WTC11 (cell line): Measurements from ENCODE around the gene TEAD1.

Source experiments
- JUN ChIP-seq: sonication (generic); formaldehyde crosslinking; IDR thresholded peaks from 2 replicates; pipeline ENCODE4 v1.8.0; 2023; ENCODE audit warnings: mild to moderate bottlenecking, missing genetic modification reagents
- KAT7 ChIP-seq: sonication (generic); formaldehyde crosslinking; IDR thresholded peaks from 2 replicates; pipeline ENCODE4 v1.8.1; 2023; ENCODE audit warnings: missing genetic modification reagents, mild to moderate bottlenecking, borderline replicate concordance
- TF ChIP-seq, protein P1 (sequence below): fragments of 200-600 bp; IDR thresholded peaks from 2 replicates; pipeline ENCODE4 v1.8.0; 2022; ENCODE audit warnings: antibody characterized with exemption

DNA sequence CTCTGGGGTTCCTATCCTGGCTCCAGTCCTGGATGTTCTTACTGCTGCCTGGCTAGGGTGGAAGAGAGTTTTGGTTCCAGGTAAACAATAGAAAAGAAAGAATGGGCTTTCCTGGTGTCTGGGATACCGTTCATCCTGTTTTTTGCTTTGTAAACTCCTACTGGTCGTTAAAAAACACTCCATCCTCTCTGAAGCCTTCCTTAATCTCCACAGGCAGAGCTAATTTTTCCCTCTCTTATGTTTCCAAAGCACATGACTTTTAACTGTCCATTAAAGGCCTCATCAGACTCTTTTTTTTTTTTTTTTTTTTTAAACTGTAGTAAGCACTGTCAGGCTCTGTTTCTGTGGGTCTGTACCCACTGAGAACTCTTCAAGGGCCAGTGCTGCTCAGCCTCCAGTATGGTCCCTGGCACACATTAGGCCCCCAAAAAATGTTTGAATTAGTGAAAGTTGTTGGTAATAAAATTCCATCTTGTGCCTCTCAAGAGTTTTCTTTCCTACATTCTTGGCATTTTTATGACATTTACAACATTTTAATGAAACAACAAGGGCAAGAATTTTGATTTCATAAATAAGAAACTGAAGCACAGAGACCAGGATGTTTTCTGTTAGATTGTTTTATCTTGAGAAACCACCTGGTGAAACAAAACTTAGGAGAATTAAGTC lies 104.2 kb downstream of the TEAD1 start:
- TF ChIP-seq, protein P1, sequence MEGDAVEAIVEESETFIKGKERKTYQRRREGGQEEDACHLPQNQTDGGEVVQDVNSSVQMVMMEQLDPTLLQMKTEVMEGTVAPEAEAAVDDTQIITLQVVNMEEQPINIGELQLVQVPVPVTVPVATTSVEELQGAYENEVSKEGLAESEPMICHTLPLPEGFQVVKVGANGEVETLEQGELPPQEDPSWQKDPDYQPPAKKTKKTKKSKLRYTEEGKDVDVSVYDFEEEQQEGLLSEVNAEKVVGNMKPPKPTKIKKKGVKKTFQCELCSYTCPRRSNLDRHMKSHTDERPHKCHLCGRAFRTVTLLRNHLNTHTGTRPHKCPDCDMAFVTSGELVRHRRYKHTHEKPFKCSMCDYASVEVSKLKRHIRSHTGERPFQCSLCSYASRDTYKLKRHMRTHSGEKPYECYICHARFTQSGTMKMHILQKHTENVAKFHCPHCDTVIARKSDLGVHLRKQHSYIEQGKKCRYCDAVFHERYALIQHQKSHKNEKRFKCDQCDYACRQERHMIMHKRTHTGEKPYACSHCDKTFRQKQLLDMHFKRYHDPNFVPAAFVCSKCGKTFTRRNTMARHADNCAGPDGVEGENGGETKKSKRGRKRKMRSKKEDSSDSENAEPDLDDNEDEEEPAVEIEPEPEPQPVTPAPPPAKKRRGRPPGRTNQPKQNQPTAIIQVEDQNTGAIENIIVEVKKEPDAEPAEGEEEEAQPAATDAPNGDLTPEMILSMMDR = no peak
- TF ChIP-seq KAT7 (CRISPR knock-in tag) (no peak), JUN (CRISPR knock-in tag) (no peak)
